Subcutaneous adipose tissue (tissue), 4 donors: ENCODE results near the gene TMEM191B. TPM values are rescaled to one million over a fixed set of nuclear protein-coding genes. Genes with fewer than 3 reads are reported as not detected.
"Not testable (repeated sequence)": the region's sequence is repeated elsewhere in the genome, so short reads cannot be mapped to it uniquely, and the experiment has no call there.

Experiments used
- CTCF ChIP-seq: fragments of 450-650 bp; IDR thresholded peaks from one replicate; pipeline ENCODE4 v1.5.1; 2016; ENCODE audit warnings: low read depth, mild to moderate bottlenecking, control low read depth, antibody characterized with exemption, moderate library complexity
- total RNA-seq, 4 donors: library from RNA; depleted of rRNA; stranded (reverse); fragments of >200 nt; gene quantifications; one replicate each; pipeline ENCODE4 v1.1.0, GENCODE V29; 2016

TMEM191B gene
- total RNA-seq, result not detected

- TF ChIP-seq CTCF, result not testable (repeated sequence)
Observed at GRCh38 chr22:18527752-18528596, at the start of gene TMEM191B. TSS of gene TMEM191B (plus strand) at chr22:18527802. CDS start at chr22:18527981, 179 bp downstream.

GRCh38 chr22:18518061-18518460 is 9.5 kb upstream of the TMEM191B start, which contains the start of gene GGTLC3:
TSS of gene GGTLC3 (minus strand) at chr22:18518161. CDS start at chr22:18517897, 264 bp downstream.
- not testable (repeated sequence) for TF ChIP-seq CTCF

Other genes with a start within 250 kb of the TMEM191B start
- not detected for gene GGTLC3, start 9.6 kb upstream of the TMEM191B start, total RNA-seq
- under 1 TPM in 2 of 4 donors, not detected in 2; 0.22 to 0.68 TPM for gene RIMBP3, start 84.1 kb downstream of the TMEM191B start, total RNA-seq